Activated CD8-positive, alpha-beta T cell treated with anti-CD3 and anti-CD28 coated beads for 36 hours (primary cell): Measurements from ENCODE around the gene ZNF669. TPM values are rescaled to one million over a fixed set of nuclear protein-coding genes. Genes with fewer than 3 reads are reported as not detected.

ENCODE experiments used
- ATAC-seq: fragments of 200-7000 bp; cut with Tn5 transposase; one replicate; pipeline ENCODE4 v1.10.0; 2021; ENCODE audit warnings: mild to moderate bottlenecking, moderate library complexity
- CTCF ChIA-PET: fragments of 350-600 bp; sonication (Branson Sonifier 250); formaldehyde crosslinking; loops from one replicate; lab custom pipeline; 2021; ENCODE audit warnings: antibody characterized with exemption; lab: Charles Lee
- POLR2A ChIA-PET: fragments of 350-600 bp; sonication (Branson Sonifier 250); formaldehyde crosslinking; loops from one replicate; lab custom pipeline; 2021; ENCODE audit warnings: antibody characterized with exemption; lab: Charles Lee
- DNase-seq: peaks from one replicate; pipeline ENCODE4 v3.0.0-alpha.2; 2020
- H3K27ac Mint-ChIP-seq: one replicate; pipeline ENCODE4 v1.8.0; 2021; ENCODE audit warnings: mild to moderate bottlenecking, mixed read lengths
- H3K27me3 Mint-ChIP-seq: one replicate; pipeline ENCODE4 v1.8.0; 2021; ENCODE audit warnings: mixed read lengths
- H3K36me3 Mint-ChIP-seq: one replicate; pipeline ENCODE4 v1.8.0; 2021; ENCODE audit warnings: low read depth, mixed read lengths
- H3K4me1 Mint-ChIP-seq: one replicate; pipeline ENCODE4 v1.8.0; 2021; ENCODE audit warnings: low read depth, mixed read lengths
- H3K4me3 Mint-ChIP-seq: one replicate; pipeline ENCODE4 v1.8.0; 2021; ENCODE audit warnings: mild to moderate bottlenecking, moderate library complexity, mixed read lengths
- H3K9me3 Mint-ChIP-seq: one replicate; pipeline ENCODE4 v1.8.0; 2021; ENCODE audit warnings: mixed read lengths
- CTCF ChIP-seq: fragments of 200-600 bp; IDR thresholded peaks from one replicate; pipeline ENCODE4 v1.8.0; 2022; ENCODE audit warnings: antibody characterized with exemption, mild to moderate bottlenecking
- intact Hi-C: fragments of 100-400 bp; cut with micrococcal nuclease; formaldehyde crosslinking; loops from one replicate; pipeline ENCODE4 v1.10.0; 2022
- total RNA-seq, 2 experiments: library from RNA; stranded (reverse); gene quantifications; one replicate each; pipeline ENCODE4 v1.2.3, GENCODE V29; 2021

Gene ZNF669
- total RNA-seq, 2 experiments from 2014 or later, result 7.6 to 8.0 TPM

GRCh38 chr1:247114351-247115140 lies 10.4 kb upstream of the ZNF669 start:
- ChIA-PET CTCF (no interaction called here), POLR2A (no interaction called here)
- no peak for TF ChIP-seq CTCF
- Mint-ChIP-seq H3K27me3 (peaks cover 23% of the 10 kb centered on the region), H3K36me3 (no peaks in the 10 kb centered on the region), H3K4me1 (peaks cover 11% of the 10 kb centered on the region), H3K9me3 (peaks cover 1% of the 10 kb centered on the region), H3K4me3 (no peak overlapping the region), H3K27ac (no peak overlapping the region)
- intact Hi-C loops, result loop anchor here (10.0 kb wide), 1 partner anchor 190 kb away; no protein-coding TSS in a partner anchor
- ATAC-seq (no peak), DNase-seq (no peak)

- Mint-ChIP-seq H3K36me3 (no peaks in the 10 kb centered on the region), H3K27me3 (peaks cover 27% of the 10 kb centered on the region), H3K27ac (no peak overlapping the region), H3K4me3 (no peak overlapping the region), H3K9me3 (peaks cover 1% of the 10 kb centered on the region), H3K4me1 (peaks cover 11% of the 10 kb centered on the region)
- no peak for DNase-seq
- intact Hi-C loops, result loop anchor here (10.0 kb wide), 1 partner anchor 189 kb away; no protein-coding TSS in a partner anchor
- TF ChIP-seq CTCF, result no peak
- no peak for ATAC-seq
- CTCF ChIA-PET, result no interaction called here
- POLR2A ChIA-PET, result no interaction called here
Measured at GRCh38 chr1:247113733-247114271, 9.6 kb upstream of the ZNF669 start.

- no peak for DNase-seq
- peaks cover 11% of the 10 kb centered on the region for H3K4me1 Mint-ChIP-seq
- H3K4me3 Mint-ChIP-seq, result no peak overlapping the region
- no peak for TF ChIP-seq CTCF
- POLR2A ChIA-PET, result no interaction called here
- intact Hi-C loops, result loop anchor here (10.0 kb wide), 1 partner anchor 188 kb away; no protein-coding TSS in a partner anchor
- peaks cover 34% of the 10 kb centered on the region for H3K27me3 Mint-ChIP-seq
- CTCF ChIA-PET, result no interaction called here
- ATAC-seq, result no peak
- no peaks in the 10 kb centered on the region for H3K36me3 Mint-ChIP-seq
- peaks cover 1% of the 10 kb centered on the region for H3K9me3 Mint-ChIP-seq
- H3K27ac Mint-ChIP-seq, result no peak overlapping the region
Measured at GRCh38 chr1:247113094-247113497, 8.9 kb upstream of the ZNF669 start.

GRCh38 chr1:247112479-247112781 lies 8.3 kb upstream of the ZNF669 start:
- peaks cover 2% of the 10 kb centered on the region for H3K9me3 Mint-ChIP-seq
- no peak overlapping the region for H3K4me3 Mint-ChIP-seq
- H3K4me1 Mint-ChIP-seq, result peaks cover 11% of the 10 kb centered on the region
- no peak overlapping the region for H3K27ac Mint-ChIP-seq
- intact Hi-C loops, result loop anchor here (10.0 kb wide), 1 partner anchor 188 kb away; no protein-coding TSS in a partner anchor
- TF ChIP-seq CTCF, result no peak
- ChIA-PET CTCF (no interaction called here), POLR2A (no interaction called here)
- no peak for DNase-seq
- H3K36me3 Mint-ChIP-seq, result no peaks in the 10 kb centered on the region
- ATAC-seq, result no peak
- H3K27me3 Mint-ChIP-seq, result peaks cover 41% of the 10 kb centered on the region
